Caco-2 (cell line): ENCODE results near the gene MMAA. TPM values are rescaled to one million over a fixed set of nuclear protein-coding genes. Genes with fewer than 3 reads are reported as not detected.

Source experiments
- BruUV-seq: library from RNA; stranded (reverse); fragments of 400-500 nt; replicated peaks from 2 replicates; lab custom pipeline; 2021; lab: Mats Ljungman, UMichigan
- CTCF ChIA-PET: fragments of 300-600 bp; sonication (Branson Sonifier 250); formaldehyde crosslinking; loops from one replicate; lab custom pipeline; 2022; ENCODE audit warnings: antibody characterized with exemption; lab: Charles Lee
- POLR2A ChIA-PET: fragments of 300-600 bp; sonication (Branson Sonifier 250); formaldehyde crosslinking; loops from one replicate; lab custom pipeline; 2022; ENCODE audit warnings: antibody characterized with exemption; lab: Charles Lee
- DNase-seq, 2 experiments: peaks; one replicate each; pipeline versions ENCODE4 v3.0.0 to v3.0.0-alpha.2; 2020 to 2022
- H3K27me3 ChIP-seq: replicated peaks from 2 replicates; pipeline ENCODE4 v1.6.0; 2011; ENCODE audit warnings: low read length; ENCODE audit not compliant: control insufficient read depth, insufficient read depth
- H3K36me3 ChIP-seq: 2 replicates; pipeline ENCODE4 v1.5.1; 2011; ENCODE audit warnings: low read length; ENCODE audit not compliant: control insufficient read depth, insufficient read depth
- H3K4me1 ChIP-seq: fragments of 250-450 bp; sonication (Bioruptor Pico); 2 replicates; pipeline ENCODE4 v1.5.1; 2020; ENCODE audit warnings: mild to moderate bottlenecking
- H3K4me3 ChIP-seq: 2 replicates; pipeline ENCODE4 v1.5.1; 2011; ENCODE audit warnings: low read depth, mild to moderate bottlenecking, control low read depth, low read length
- H3K9me3 ChIP-seq: fragments of 250-450 bp; sonication (Bioruptor Pico); 2 replicates; pipeline ENCODE4 v1.5.1; 2020; ENCODE audit warnings: mild to moderate bottlenecking, moderate library complexity
- H3K27ac Mint-ChIP-seq: one replicate; pipeline ENCODE4 v1.8.0; 2022; ENCODE audit warnings: mixed read lengths; ENCODE audit not compliant: unreplicated experiment
- H3K27me3 Mint-ChIP-seq: one replicate; pipeline ENCODE4 v1.8.0; 2022; ENCODE audit warnings: mixed read lengths; ENCODE audit not compliant: insufficient read depth, unreplicated experiment
- H3K36me3 Mint-ChIP-seq: one replicate; pipeline ENCODE4 v1.8.0; 2022; ENCODE audit warnings: mild to moderate bottlenecking, mixed read lengths; ENCODE audit not compliant: insufficient read depth, unreplicated experiment
- H3K4me1 Mint-ChIP-seq: one replicate; pipeline ENCODE4 v1.8.0; 2022; ENCODE audit warnings: low read depth, mixed read lengths; ENCODE audit not compliant: unreplicated experiment
- H3K4me3 Mint-ChIP-seq: one replicate; pipeline ENCODE4 v1.8.0; 2022; ENCODE audit warnings: mild to moderate bottlenecking, moderate library complexity, mixed read lengths; ENCODE audit not compliant: unreplicated experiment
- H3K9me3 Mint-ChIP-seq: one replicate; pipeline ENCODE4 v1.8.0; 2022; ENCODE audit warnings: mixed read lengths; ENCODE audit not compliant: unreplicated experiment
- intact Hi-C: fragments of 100-400 bp; cut with micrococcal nuclease; formaldehyde crosslinking; loops from one replicate; pipeline ENCODE4 v1.10.0; 2022; ENCODE audit not compliant: unreplicated experiment
- total RNA-seq: library from RNA; stranded (reverse); gene quantifications from 2 replicates; pipeline ENCODE4 v1.2.3, GENCODE V29; 2022
- TF ChIP-seq, protein P1 (sequence below), 2 experiments: fragments of 200-600 bp in 1 of 2; IDR thresholded peaks; 1 replicate in 1 of 2; 2 replicates in 1 of 2; pipeline versions ENCODE4 v1.5.1 to v1.8.0; 2011 to 2022; ENCODE audit warnings: antibody characterized with exemption in 1 of 2, control low read depth in 1 of 2, inconsistent platforms in 1 of 2, low read depth in 1 of 2, low read length in 1 of 2, mild to moderate bottlenecking in 1 of 2, moderate library complexity in 1 of 2; ENCODE audit not compliant: insufficient read depth in 1 of 2, severe bottlenecking in 1 of 2, unreplicated experiment in 1 of 2

Gene MMAA
- total RNA-seq, 1 experiment from 2014 or later, result 1.7 TPM

DNA sequence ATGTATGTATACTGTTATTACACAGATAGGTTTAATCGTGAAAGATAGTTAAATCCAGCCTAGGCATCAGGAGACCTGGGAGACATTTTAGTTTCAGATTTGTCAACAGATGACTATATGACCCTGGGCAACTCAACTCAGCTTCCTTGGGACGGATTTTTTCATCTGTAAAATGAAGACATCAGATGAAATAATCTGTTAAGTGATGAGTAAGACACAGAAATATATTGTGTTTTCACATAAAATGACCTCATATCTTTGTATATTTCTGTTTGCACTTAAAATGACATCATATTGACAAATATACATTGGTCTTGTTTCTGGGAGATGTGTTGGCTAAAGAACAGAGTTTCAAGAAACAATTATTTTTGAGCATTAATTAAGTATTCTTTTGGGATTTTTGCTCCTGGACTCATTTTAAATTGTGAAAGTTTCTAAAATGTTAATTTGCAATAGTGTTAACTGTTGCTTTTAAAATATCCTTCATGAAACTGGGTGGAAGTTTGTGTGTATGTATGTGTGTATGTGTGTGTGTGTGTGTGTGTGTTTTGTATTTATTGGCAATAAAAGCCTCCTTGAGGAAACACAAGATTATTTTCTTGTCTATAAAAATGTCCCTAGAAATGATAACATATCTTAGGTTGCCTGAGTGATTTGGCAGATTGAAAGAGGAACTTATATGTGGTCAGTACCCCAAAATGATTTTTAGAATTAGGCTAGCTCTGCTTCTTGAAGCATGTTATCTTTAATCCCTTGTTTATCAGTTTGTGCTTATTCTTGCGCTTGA is 29.1 kb upstream of the MMAA start:
- ChIA-PET CTCF (no interaction called here), POLR2A (no interaction called here)
- intact Hi-C loops, result no loop called here
- H3K4me3 Mint-ChIP-seq, result no peak overlapping the region
- H3K4me1 ChIP-seq, result no peaks in the 10 kb centered on the region
- no peak for DNase-seq
- no peaks in the 10 kb centered on the region for H3K36me3 ChIP-seq
- no peaks in the 10 kb centered on the region for H3K9me3 Mint-ChIP-seq
- H3K4me1 Mint-ChIP-seq, result no peaks in the 10 kb centered on the region
- H3K27me3 Mint-ChIP-seq, result peaks cover 7% of the 10 kb centered on the region
- no TSS peak for BruUV-seq
- H3K4me3 ChIP-seq, result no peak overlapping the region
- H3K9me3 ChIP-seq, result 0 out of 2 replicates have a peak, but pooled peaks cover 2% of the 10 kb centered on the region
- H3K27me3 ChIP-seq, result no peaks in the 10 kb centered on the region
- no peaks in the 10 kb centered on the region for H3K36me3 Mint-ChIP-seq
- H3K27ac Mint-ChIP-seq, result no peak overlapping the region
- TF ChIP-seq, protein P1, sequence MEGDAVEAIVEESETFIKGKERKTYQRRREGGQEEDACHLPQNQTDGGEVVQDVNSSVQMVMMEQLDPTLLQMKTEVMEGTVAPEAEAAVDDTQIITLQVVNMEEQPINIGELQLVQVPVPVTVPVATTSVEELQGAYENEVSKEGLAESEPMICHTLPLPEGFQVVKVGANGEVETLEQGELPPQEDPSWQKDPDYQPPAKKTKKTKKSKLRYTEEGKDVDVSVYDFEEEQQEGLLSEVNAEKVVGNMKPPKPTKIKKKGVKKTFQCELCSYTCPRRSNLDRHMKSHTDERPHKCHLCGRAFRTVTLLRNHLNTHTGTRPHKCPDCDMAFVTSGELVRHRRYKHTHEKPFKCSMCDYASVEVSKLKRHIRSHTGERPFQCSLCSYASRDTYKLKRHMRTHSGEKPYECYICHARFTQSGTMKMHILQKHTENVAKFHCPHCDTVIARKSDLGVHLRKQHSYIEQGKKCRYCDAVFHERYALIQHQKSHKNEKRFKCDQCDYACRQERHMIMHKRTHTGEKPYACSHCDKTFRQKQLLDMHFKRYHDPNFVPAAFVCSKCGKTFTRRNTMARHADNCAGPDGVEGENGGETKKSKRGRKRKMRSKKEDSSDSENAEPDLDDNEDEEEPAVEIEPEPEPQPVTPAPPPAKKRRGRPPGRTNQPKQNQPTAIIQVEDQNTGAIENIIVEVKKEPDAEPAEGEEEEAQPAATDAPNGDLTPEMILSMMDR (IDR thresholded peaks at IDR 0.05; ENCODE audit: insufficient read depth in 1 of 2, low read depth in 1 of 2, low read length in 1 of 2, severe bottlenecking in 1 of 2, unreplicated experiment in 1 of 2), result no peak

DNA sequence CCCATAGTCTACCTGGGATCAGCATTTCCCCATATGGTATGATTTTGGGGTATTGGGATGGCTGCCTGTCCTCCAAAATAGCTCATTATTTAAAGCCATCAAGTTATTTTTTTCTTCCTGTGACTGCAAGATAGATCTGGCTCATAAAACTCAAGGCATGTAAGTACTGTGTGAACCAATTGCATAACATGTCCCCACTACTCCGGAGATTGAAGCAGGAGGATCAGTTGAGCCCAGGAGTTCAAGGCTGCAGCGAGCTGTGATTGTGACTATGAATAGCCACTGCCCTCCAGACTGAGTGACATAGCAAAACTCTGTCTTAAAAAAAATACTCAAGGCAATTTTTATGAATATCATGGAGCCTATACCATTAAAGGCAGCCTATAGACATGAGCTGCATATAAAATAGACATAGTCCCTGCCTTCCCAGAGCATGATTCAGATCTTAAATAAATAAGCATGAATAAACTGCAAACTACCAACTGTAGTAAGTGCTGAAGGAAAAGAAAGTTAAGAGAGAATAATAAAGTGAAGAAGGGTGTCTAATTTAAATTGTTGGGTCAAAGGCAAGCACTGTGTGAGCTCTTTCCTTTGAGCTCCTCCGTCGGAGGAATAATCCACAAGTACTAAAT is 16.9 kb upstream of the MMAA start:
- Histone ChIP-seq H3K4me1 (no peaks in the 10 kb centered on the region), H3K36me3 (no peaks in the 10 kb centered on the region), H3K27me3 (no peaks in the 10 kb centered on the region), H3K9me3 (no peaks in the 10 kb centered on the region), H3K4me3 (no peak overlapping the region)
- intact Hi-C loops, result no loop called here
- ChIA-PET CTCF (no interaction called here), POLR2A (no interaction called here)
- H3K27ac Mint-ChIP-seq, result no peak overlapping the region
- H3K9me3 Mint-ChIP-seq, result no peaks in the 10 kb centered on the region
- no peak for DNase-seq
- no peaks in the 10 kb centered on the region for H3K4me1 Mint-ChIP-seq
- TF ChIP-seq, protein P1 (IDR thresholded peaks at IDR 0.05; ENCODE audit: insufficient read depth in 1 of 2, low read depth in 1 of 2, low read length in 1 of 2, severe bottlenecking in 1 of 2, unreplicated experiment in 1 of 2), result no peak
- H3K36me3 Mint-ChIP-seq, result no peaks in the 10 kb centered on the region
- H3K4me3 Mint-ChIP-seq, result no peak overlapping the region
- BruUV-seq, result no TSS peak
- H3K27me3 Mint-ChIP-seq, result peaks cover 8% of the 10 kb centered on the region

DNA sequence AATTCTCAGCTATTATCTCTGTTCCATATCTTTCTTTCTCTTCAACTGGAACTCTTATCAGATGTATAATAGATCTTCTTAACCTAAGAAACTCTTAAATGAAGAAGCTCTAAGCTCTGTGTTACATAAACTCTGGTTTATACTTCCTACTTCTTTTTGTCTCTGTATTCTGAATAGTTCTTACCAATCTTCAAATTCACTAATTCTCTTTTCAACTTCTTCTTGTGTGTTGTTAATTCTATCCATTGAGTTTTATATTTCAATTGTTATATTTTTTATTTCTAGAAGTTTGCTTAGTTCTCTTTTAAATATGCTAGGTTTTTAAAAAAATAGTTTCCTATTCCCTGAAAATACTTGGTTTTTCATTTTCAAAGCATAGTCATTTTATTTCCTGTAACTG is 13.2 kb upstream of the MMAA start:
- Histone ChIP-seq H3K36me3 (no peaks in the 10 kb centered on the region), H3K4me3 (no peak overlapping the region), H3K4me1 (no peaks in the 10 kb centered on the region), H3K27me3 (no peaks in the 10 kb centered on the region), H3K9me3 (no peaks in the 10 kb centered on the region)
- Mint-ChIP-seq H3K9me3 (no peaks in the 10 kb centered on the region), H3K27me3 (peaks cover 5% of the 10 kb centered on the region), H3K4me3 (no peak overlapping the region), H3K27ac (no peak overlapping the region), H3K36me3 (no peaks in the 10 kb centered on the region), H3K4me1 (no peaks in the 10 kb centered on the region)
- intact Hi-C loops, result no loop called here
- DNase-seq, result no peak
- BruUV-seq, result no TSS peak
- ChIA-PET CTCF (no interaction called here), POLR2A (no interaction called here)
- TF ChIP-seq, protein P1 (IDR thresholded peaks at IDR 0.05; ENCODE audit: insufficient read depth in 1 of 2, low read depth in 1 of 2, low read length in 1 of 2, severe bottlenecking in 1 of 2, unreplicated experiment in 1 of 2), result no peak
